LNCaP clone FGC (cell line): ENCODE measurements around the gene XPNPEP1.

Source experiments
- DNase-seq: peaks from one replicate; pipeline ENCODE4 v3.0.0-alpha.2; 2011; ENCODE audit warnings: low read depth
- H3K4me3 ChIP-seq: 2 replicates; pipeline ENCODE4 v1.5.1; 2011; ENCODE audit warnings: mild to moderate bottlenecking, low read depth, low read length, control low read depth
- TF ChIP-seq, protein P1 (sequence below): IDR thresholded peaks from 2 replicates; pipeline ENCODE4 v1.5.1; 2012; ENCODE audit warnings: mild to moderate bottlenecking; ENCODE audit not compliant: control insufficient read depth, insufficient read depth; ENCODE audit errors: extremely low read depth

XPNPEP1 gene

DNA sequence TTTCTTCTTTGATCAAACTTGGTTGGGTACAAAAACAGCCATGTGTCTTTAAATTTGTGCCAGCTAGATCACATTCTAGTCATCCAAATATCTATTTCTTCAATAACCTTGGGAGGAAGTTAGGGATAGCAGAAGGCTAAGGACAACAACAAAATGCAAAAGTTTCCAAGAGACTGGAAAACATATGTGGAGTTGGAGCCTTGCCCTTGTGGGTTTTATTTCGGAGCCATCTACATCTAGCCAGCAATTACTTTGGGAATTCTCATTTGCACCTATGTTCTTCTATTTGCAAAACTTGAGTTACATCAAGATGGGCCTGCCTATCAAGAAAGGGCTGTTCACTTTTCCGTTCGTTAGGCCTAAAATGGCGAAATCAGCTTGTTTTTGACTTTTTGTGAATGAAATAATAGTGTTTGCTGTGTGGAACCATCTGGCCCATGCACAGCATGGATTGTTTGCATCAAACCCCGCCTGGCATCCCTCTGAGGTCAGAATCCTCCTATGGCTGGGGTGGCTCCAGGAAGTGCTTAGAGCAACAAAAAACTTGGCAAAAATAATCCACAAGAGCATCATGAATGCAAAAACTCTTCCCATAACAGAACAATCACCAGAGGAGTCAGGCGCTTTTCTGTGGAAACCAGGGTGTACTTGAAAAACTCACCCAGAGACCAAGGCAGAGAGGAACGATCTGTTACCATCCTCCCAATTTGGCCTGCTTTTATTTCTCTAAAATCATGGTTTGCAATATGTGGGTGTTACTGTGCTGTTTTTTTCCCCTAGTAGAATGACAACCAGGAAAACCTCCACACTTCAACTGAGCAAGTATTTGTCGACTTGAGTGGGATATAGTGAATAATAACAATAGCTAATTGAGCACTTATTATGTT is 36.2 kb upstream of the XPNPEP1 start:
- DNase-seq = no peak
- TF ChIP-seq, protein P1, sequence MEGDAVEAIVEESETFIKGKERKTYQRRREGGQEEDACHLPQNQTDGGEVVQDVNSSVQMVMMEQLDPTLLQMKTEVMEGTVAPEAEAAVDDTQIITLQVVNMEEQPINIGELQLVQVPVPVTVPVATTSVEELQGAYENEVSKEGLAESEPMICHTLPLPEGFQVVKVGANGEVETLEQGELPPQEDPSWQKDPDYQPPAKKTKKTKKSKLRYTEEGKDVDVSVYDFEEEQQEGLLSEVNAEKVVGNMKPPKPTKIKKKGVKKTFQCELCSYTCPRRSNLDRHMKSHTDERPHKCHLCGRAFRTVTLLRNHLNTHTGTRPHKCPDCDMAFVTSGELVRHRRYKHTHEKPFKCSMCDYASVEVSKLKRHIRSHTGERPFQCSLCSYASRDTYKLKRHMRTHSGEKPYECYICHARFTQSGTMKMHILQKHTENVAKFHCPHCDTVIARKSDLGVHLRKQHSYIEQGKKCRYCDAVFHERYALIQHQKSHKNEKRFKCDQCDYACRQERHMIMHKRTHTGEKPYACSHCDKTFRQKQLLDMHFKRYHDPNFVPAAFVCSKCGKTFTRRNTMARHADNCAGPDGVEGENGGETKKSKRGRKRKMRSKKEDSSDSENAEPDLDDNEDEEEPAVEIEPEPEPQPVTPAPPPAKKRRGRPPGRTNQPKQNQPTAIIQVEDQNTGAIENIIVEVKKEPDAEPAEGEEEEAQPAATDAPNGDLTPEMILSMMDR = no peak
- no peak overlapping the region for H3K4me3 ChIP-seq

DNA sequence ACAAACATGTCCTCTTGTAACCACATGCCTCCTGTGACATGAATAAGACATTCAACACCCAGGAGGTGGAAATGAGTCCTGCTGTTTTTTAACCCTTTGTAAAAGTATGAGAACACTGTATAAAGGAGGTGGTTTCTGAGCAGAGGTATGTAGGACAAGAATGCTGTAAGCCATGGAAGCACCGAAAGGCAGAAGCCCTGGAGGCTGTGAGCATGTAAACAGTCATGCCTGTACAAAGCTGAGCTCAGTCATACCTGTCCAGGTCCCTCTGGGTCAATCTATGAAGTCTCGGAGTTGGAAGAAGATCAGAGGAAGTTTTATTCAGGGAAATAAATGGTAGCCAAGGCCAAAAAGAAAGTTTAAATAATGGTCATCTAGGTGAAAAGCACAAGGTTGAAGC is 34.7 kb upstream of the XPNPEP1 start:
- no peak for DNase-seq
- no peak overlapping the region for H3K4me3 ChIP-seq
- TF ChIP-seq, protein P1 = no peak

DNA sequence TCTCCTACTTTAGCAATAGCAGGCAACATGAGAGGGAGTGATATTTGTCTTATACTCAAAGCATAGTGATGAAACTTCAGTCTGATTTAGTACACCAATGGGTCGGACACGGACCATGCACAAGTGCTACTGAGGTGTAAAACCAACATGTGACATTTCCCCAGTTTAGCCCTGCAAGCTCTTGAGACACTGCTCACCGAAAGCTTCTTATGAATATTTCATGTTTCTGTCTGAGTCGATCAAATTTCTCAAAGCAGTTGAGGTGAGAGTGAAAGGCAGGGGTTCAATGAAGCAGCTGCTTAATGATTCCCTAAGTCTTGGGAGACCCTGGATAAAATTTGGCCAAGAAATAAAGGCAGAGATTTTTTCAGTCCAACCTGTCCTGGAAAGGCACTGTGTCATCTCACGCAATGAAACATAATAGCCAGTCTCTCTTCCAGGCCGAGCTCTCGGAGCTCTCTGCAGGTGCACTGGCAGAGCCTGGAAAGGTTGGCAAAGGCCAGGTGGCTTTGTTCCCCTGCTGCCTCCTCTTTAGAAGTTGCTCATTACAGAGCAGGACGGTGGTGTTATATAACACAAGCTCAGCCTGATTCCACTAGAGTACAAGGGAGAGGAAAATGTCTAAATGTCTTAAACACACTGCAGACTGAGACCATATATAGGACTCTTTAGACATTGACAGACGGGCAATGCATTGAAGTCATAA is 33.9 kb upstream of the XPNPEP1 start:
- TF ChIP-seq, protein P1 = no peak
- H3K4me3 ChIP-seq = no peak overlapping the region
- no peak for DNase-seq

DNA sequence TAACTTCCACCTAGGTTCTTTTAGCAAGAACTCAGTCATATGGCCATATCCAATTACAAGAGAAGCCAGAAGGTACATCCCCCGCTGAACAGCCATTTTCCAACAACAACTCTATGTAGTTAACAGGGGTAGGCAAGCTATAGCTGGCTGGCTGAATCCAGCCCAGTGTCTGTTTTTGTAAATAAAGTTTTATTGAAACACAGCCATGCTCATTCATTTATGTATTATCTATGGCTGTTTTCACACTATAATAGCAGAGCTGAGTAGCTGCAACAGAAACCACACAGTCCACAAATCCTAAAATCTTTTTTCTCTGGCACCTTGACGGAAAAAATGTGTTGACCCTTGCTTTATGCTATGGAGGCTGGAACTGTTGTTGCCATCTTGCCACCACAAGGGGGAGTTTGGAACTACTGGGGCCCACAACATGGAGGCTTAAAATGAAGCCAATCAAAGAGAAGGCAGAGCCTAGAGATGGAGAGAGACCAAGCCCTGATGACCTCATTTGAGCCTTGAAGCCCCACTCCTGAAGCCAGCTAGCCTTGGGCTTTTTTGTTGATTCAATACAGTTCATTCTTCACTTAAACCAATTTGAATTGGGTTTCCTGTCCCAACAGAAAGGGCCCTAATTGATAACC is 33.3 kb upstream of the XPNPEP1 start:
- no peak for DNase-seq
- H3K4me3 ChIP-seq = no peak overlapping the region
- TF ChIP-seq, protein P1 = peak; percentile 53

DNA sequence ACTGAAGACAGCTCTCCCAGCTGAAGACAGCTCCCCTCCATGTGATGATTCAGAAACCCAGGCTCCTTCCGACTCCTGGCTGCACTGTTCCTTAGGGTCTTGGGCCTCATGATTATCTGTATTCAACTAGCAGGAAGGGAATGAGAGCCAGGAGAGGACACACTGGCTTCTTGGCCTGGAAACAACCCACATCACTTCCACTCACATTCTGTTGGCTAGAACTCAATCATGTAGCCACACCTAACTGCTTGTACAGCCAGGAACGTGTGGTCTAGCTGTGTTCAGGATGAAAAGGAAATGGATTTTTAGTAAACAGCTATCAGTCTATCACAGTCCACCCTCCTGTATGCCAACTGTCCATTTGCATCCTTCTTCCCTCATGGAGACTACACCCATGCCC is 30.5 kb upstream of the XPNPEP1 start:
- no peak overlapping the region for H3K4me3 ChIP-seq
- TF ChIP-seq, protein P1 = no peak
- no peak for DNase-seq

DNA sequence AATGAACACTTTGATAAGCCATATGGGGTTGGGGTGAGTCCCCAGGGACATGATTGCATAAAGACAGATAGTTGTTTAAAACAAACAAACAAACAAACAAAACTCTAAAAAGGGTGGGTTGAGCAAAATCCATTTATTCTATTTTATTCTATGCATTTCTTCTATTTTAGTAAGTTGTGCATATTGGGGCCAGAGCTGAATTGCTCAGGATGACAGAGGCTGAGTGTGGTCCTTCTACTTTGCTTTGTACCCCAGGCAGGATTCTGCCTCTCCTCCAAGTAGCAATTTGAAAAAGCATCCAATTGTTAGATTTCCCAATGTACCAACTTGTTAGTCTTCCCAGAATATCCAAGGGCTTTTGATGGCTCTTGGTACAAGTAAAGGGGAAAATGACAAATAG is 29.2 kb upstream of the XPNPEP1 start:
- no peak overlapping the region for H3K4me3 ChIP-seq
- TF ChIP-seq, protein P1 = no peak
- no peak for DNase-seq
